Stomach smooth muscle (tissue), 2 donors: Measurements from ENCODE around the gene TRAF2.

Experiments
- H3K27ac ChIP-seq: one replicate; pipeline ENCODE4 v1.7.0; 2013; ENCODE audit warnings: mild to moderate bottlenecking, low read length, inconsistent platforms
- H3K27me3 ChIP-seq, 2 donors: one replicate each; pipeline ENCODE4 v1.7.0; 2013; ENCODE audit warnings: low read length in 2 of 2; ENCODE audit not compliant: insufficient read depth in 2 of 2, control insufficient read depth in 1 of 2
- H3K36me3 ChIP-seq, 2 donors: one replicate each; pipeline ENCODE4 v1.7.0; 2013; ENCODE audit warnings: low read length in 2 of 2; ENCODE audit not compliant: control insufficient read depth in 2 of 2, insufficient read depth in 2 of 2
- H3K4me1 ChIP-seq: one replicate; pipeline ENCODE4 v1.7.0; 2013; ENCODE audit warnings: low read length; ENCODE audit not compliant: control insufficient read depth, insufficient read depth
- H3K4me3 ChIP-seq, 2 donors: one replicate each; pipeline ENCODE4 v1.7.0; 2013; ENCODE audit warnings: low read length in 2 of 2
- H3K9ac ChIP-seq, 2 donors: one replicate each; pipeline ENCODE4 v1.7.0; 2013; ENCODE audit warnings: low read length in 2 of 2, mild to moderate bottlenecking in 1 of 2
- H3K9me3 ChIP-seq, 2 donors: one replicate each; pipeline ENCODE4 v1.7.0; 2013; ENCODE audit warnings: low read length in 2 of 2; ENCODE audit not compliant: control insufficient read depth in 2 of 2
- donor health status: healthy.
- donor health status: Pancreatic carcinoma.

Gene TRAF2

GRCh38 chr9:136947028-136947891, 60.9 kb downstream of the TRAF2 start:
- Histone ChIP-seq H3K27ac (no peak overlapping the region), H3K4me1 (peaks cover 39% of the 10 kb centered on the region)

GRCh38 chr9:136947955-136948510, 61.7 kb downstream of the TRAF2 start:
- no peaks in the 10 kb centered on the region for H3K36me3 ChIP-seq
- no peak overlapping the region for H3K27ac ChIP-seq
- H3K9me3 ChIP-seq = no peaks in the 10 kb centered on the region
- no peak overlapping the region for H3K9ac ChIP-seq
- H3K4me1 ChIP-seq = peaks cover 32% of the 10 kb centered on the region
- H3K4me3 ChIP-seq = no peak overlapping the region
- no peaks in the 10 kb centered on the region for H3K27me3 ChIP-seq

More at GRCh38 chr9:136947028-136947891, 60.9 kb downstream of the TRAF2 start:
- no peak overlapping the region for H3K9ac ChIP-seq
- H3K36me3 ChIP-seq = peaks cover 4 to 6% of the 10 kb centered on the region in 2 donors
- no peak overlapping the region for H3K4me3 ChIP-seq
- H3K9me3 ChIP-seq = no peaks in the 10 kb centered on the region
- no peaks in the 10 kb centered on the region for H3K27me3 ChIP-seq

- Histone ChIP-seq H3K27me3 (no peaks in the 10 kb centered on the region), H3K9me3 (no peaks in the 10 kb centered on the region), H3K4me3 (peak overlapping the region; percentile 77 to 81), H3K27ac (peak overlapping the region; percentile 69), H3K4me1 (peaks cover 24% of the 10 kb centered on the region), H3K36me3 (no peaks in the 10 kb centered on the region), H3K9ac (peak overlapping the region; percentile 62 to 64)
Observed at GRCh38 chr9:136949239-136949816, 63.0 kb downstream of the TRAF2 start.

- Histone ChIP-seq H3K4me1 (peaks cover 20% of the 10 kb centered on the region), H3K9me3 (no peaks in the 10 kb centered on the region), H3K27me3 (no peaks in the 10 kb centered on the region), H3K9ac (peak overlapping the region; percentile 73 to 86), H3K4me3 (peak overlapping the region; percentile 77 to 81), H3K27ac (peak overlapping the region; percentile 69), H3K36me3 (no peaks in the 10 kb centered on the region)
Observed at GRCh38 chr9:136949817-136950655, 63.7 kb downstream of the TRAF2 start.

- Histone ChIP-seq H3K9ac (peak overlapping the region; percentile 73 to 86), H3K9me3 (no peaks in the 10 kb centered on the region), H3K27ac (peak overlapping the region; percentile 69), H3K36me3 (no peaks in the 10 kb centered on the region), H3K27me3 (no peaks in the 10 kb centered on the region), H3K4me1 (peaks cover 20% of the 10 kb centered on the region), H3K4me3 (peak overlapping the region; percentile 77 to 81)
Observed at GRCh38 chr9:136950656-136951276, 64.5 kb downstream of the TRAF2 start.

GRCh38 chr9:136951541-136952320, 65.4 kb downstream of the TRAF2 start, which contains the start of gene LCN12:
Gene LCN12 (plus strand): TSS chr9:136952273. CDS start chr9:136952328, 55 bp downstream.
- Histone ChIP-seq H3K4me3 (no peak within 1 kb of the TSS), H3K9me3 (no peaks in the 10 kb centered on the region), H3K36me3 (no peaks in the 10 kb centered on the region), H3K9ac (no peak within 1 kb of the TSS), H3K27ac (no peak within 1 kb of the TSS), H3K4me1 (peaks cover 20% of the 10 kb centered on the region), H3K27me3 (no peaks in the 10 kb centered on the region)

- no peaks in the 10 kb centered on the region for H3K9me3 ChIP-seq
- H3K36me3 ChIP-seq = no peaks in the 10 kb centered on the region
- H3K4me1 ChIP-seq = peaks cover 20% of the 10 kb centered on the region
- no peak overlapping the region for H3K4me3 ChIP-seq
- no peak overlapping the region for H3K27ac ChIP-seq
- no peak overlapping the region for H3K9ac ChIP-seq
- no peaks in the 10 kb centered on the region for H3K27me3 ChIP-seq
Observed at GRCh38 chr9:136952321-136952850, 66.1 kb downstream of the TRAF2 start.

GRCh38 chr9:136952876-136953770, 66.8 kb downstream of the TRAF2 start:
- no peaks in the 10 kb centered on the region for H3K27me3 ChIP-seq
- no peak overlapping the region for H3K27ac ChIP-seq
- peaks cover 16% of the 10 kb centered on the region for H3K4me1 ChIP-seq
- H3K9ac ChIP-seq = no peak overlapping the region
- H3K9me3 ChIP-seq = no peaks in the 10 kb centered on the region
- H3K4me3 ChIP-seq = no peak overlapping the region
- no peaks in the 10 kb centered on the region for H3K36me3 ChIP-seq

- H3K36me3 ChIP-seq = no peaks in the 10 kb centered on the region
- H3K9me3 ChIP-seq = no peaks in the 10 kb centered on the region
- H3K9ac ChIP-seq = no peak overlapping the region
- no peak overlapping the region for H3K4me3 ChIP-seq
- no peaks in the 10 kb centered on the region for H3K27me3 ChIP-seq
- peaks cover 16% of the 10 kb centered on the region for H3K4me1 ChIP-seq
- no peak overlapping the region for H3K27ac ChIP-seq
Observed at GRCh38 chr9:136953771-136954269, 67.5 kb downstream of the TRAF2 start.
